Keratinocyte (primary cell): ENCODE results near the gene PSD2. TPM values are rescaled to one million over a fixed set of nuclear protein-coding genes. Genes with fewer than 3 reads are reported as not detected.
A peak's percentile ranks its signal among the peaks of the same experiment; 100 is the strongest.

Experiments
- DNase-seq: peaks from one replicate; pipeline ENCODE4 v3.0.0-alpha.2; 2011; ENCODE audit warnings: low read depth, missing footprints, low spot score
- FAIRE-seq: peaks from 2 replicates; lab custom pipeline; 2011; peaks lifted over from hg19 to GRCh38; lab: Jason Lieb, UNC
- H2AFZ ChIP-seq: 2 replicates; pipeline ENCODE4 v1.6.0; 2012; ENCODE audit warnings: low read length, control low read depth, inconsistent platforms; ENCODE audit not compliant: control insufficient read depth
- H3K27ac ChIP-seq: 2 replicates; pipeline ENCODE4 v1.5.1; 2011; ENCODE audit warnings: low read length; ENCODE audit not compliant: control insufficient read depth, insufficient read depth
- H3K27me3 ChIP-seq: 3 replicates; pipeline ENCODE4 v1.6.0; 2011; ENCODE audit warnings: low read length; ENCODE audit not compliant: control insufficient read depth, insufficient read depth; ENCODE audit errors: extremely low read depth
- H3K36me3 ChIP-seq, 2 experiments: 2 replicates in 1 of 2; 3 replicates in 1 of 2; pipeline ENCODE4 v1.5.1; 2011; ENCODE audit warnings: low read length in 2 of 2, mild to moderate bottlenecking in 1 of 2; ENCODE audit not compliant: control insufficient read depth in 2 of 2, insufficient read depth in 2 of 2; ENCODE audit errors: extremely low read depth in 1 of 2
- H3K4me1 ChIP-seq: 3 replicates; pipeline ENCODE4 v1.5.1; 2011; ENCODE audit warnings: low read length; ENCODE audit not compliant: control insufficient read depth, insufficient read depth; ENCODE audit errors: extremely low read depth
- H3K4me2 ChIP-seq: 3 replicates; pipeline ENCODE4 v1.6.0; 2011; ENCODE audit warnings: low read depth, low read length; ENCODE audit not compliant: control insufficient read depth, insufficient read depth; ENCODE audit errors: extremely low read depth
- H3K4me3 ChIP-seq, 3 experiments: fragments of 200-600 bp in 1 of 3; sonication (generic) in 1 of 3; 2 replicates in 2 of 3; 3 replicates in 1 of 3; pipeline ENCODE4 v1.5.1; 2011 to 2016; ENCODE audit warnings: low read length in 3 of 3, mild to moderate bottlenecking in 3 of 3, control low read depth in 2 of 3, inconsistent platforms in 1 of 3, low read depth in 1 of 3, mixed read lengths in 1 of 3, mixed run types in 1 of 3, moderate library complexity in 1 of 3; ENCODE audit not compliant: control insufficient read depth in 2 of 3, insufficient read depth in 2 of 3; ENCODE audit errors: extremely low read depth in 1 of 3
- H3K79me2 ChIP-seq: 2 replicates; pipeline ENCODE4 v1.6.0; 2012; ENCODE audit warnings: low read length; ENCODE audit not compliant: control insufficient read depth, insufficient read depth
- H3K9ac ChIP-seq: 3 replicates; pipeline ENCODE4 v1.6.0; 2011; ENCODE audit warnings: low read length; ENCODE audit not compliant: control insufficient read depth, insufficient read depth; ENCODE audit errors: extremely low read depth
- H3K9me1 ChIP-seq: 3 replicates; pipeline ENCODE4 v1.6.0; 2011; ENCODE audit warnings: low read length; ENCODE audit not compliant: control insufficient read depth, insufficient read depth; ENCODE audit errors: extremely low read depth
- H3K9me3 ChIP-seq: 2 replicates; pipeline ENCODE4 v1.5.1; 2012; ENCODE audit warnings: low read depth, low read length; ENCODE audit not compliant: control insufficient read depth
- H4K20me1 ChIP-seq: 3 replicates; pipeline ENCODE4 v1.6.0; 2011; ENCODE audit warnings: low read length; ENCODE audit not compliant: control insufficient read depth, insufficient read depth; ENCODE audit errors: extremely low read depth
- CTCF ChIP-seq, 3 experiments: IDR thresholded peaks in 1 of 3; conservative IDR thresholded peaks in 1 of 3; optimal IDR thresholded peaks in 1 of 3; 2 replicates in 2 of 3; 3 replicates in 1 of 3; pipeline versions ENCODE3 to v1.5.1; 2011; ENCODE audit warnings: low read length in 3 of 3, mild to moderate bottlenecking in 3 of 3, moderate library complexity in 2 of 3, control low read depth in 1 of 3, inconsistent platforms in 1 of 3; ENCODE audit not compliant: insufficient read depth in 2 of 3; ENCODE audit errors: extremely low read depth in 1 of 3
- EZH2 ChIP-seq: IDR thresholded peaks from one replicate; pipeline ENCODE4 v1.6.1; 2012; ENCODE audit warnings: inconsistent platforms, mild to moderate bottlenecking, low read length, moderate library complexity
- dilution Hi-C: fragments of 300-500 bp; cut with MboI; formaldehyde crosslinking; loops from one replicate; pipeline ENCODE4 v1.7.0; 2020; ENCODE audit warnings: low sequenced_read_pairs; ENCODE audit not compliant: extremely low pct_ligation_motif_present
- polyA plus RNA-seq, 5 experiments: library from polyadenylated mRNA; depleted of rRNA in 3 of 5; stranded (reverse) in 3 of 5; stranded (forward) in 1 of 5; unstranded in 1 of 5; fragments of >200 nt; gene quantifications; 1 replicate in 1 of 5; 2 replicates in 3 of 5; 3 replicates in 1 of 5; pipeline versions ENCODE4 v1.2.1 to v1.2.3, GENCODE V29; 2011 to 2012; ENCODE audit warnings: missing spikeins in 2 of 5, low read depth in 1 of 5, low replicate concordance in 1 of 5

PSD2 gene
- polyA plus RNA-seq, 1 donor (not counting 4 experiments of a cell fraction or from before 2014, with no cell fraction given): not detected

GRCh38 chr5:139763280-139763929, 32.2 kb upstream of the PSD2 start:
- DNase-seq (no peak), FAIRE-seq (no peak)
- H3K4me3 ChIP-seq: no peak overlapping the region
- H3K9me1 ChIP-seq: no peaks in the 10 kb centered on the region
- no peak overlapping the region for H3K4me2 ChIP-seq
- H3K27ac ChIP-seq: no peak overlapping the region
- H4K20me1 ChIP-seq: no peaks in the 10 kb centered on the region
- H3K9me3 ChIP-seq: no peaks in the 10 kb centered on the region
- H3K36me3 ChIP-seq: no peaks in the 10 kb centered on the region
- H2AFZ ChIP-seq: no peak overlapping the region
- no peaks in the 10 kb centered on the region for H3K79me2 ChIP-seq
- peaks cover 25% of the 10 kb centered on the region for H3K27me3 ChIP-seq
- no peaks in the 10 kb centered on the region for H3K4me1 ChIP-seq
- H3K9ac ChIP-seq: no peak overlapping the region
- dilution Hi-C loops: no loop called here
- TF ChIP-seq CTCF (optimal IDR thresholded peaks at IDR 0.05 in 1 of 3, IDR thresholded peaks at IDR 0.05 in 1 of 3, conservative IDR thresholded peaks at IDR 0.05 in 1 of 3; ENCODE audit: extremely low read depth in 1 of 3, insufficient read depth in 2 of 3, low read length in 3 of 3) (no peak), EZH2 (no peak)

- H3K36me3 ChIP-seq: no peaks in the 10 kb centered on the region
- DNase-seq (no peak), FAIRE-seq (no peak)
- H3K4me3 ChIP-seq: no peak overlapping the region
- TF ChIP-seq CTCF (optimal IDR thresholded peaks at IDR 0.05 in 1 of 3, IDR thresholded peaks at IDR 0.05 in 1 of 3, conservative IDR thresholded peaks at IDR 0.05 in 1 of 3; ENCODE audit: extremely low read depth in 1 of 3, insufficient read depth in 2 of 3, low read length in 3 of 3) (no peak), EZH2 (peak; percentile 71)
- peaks cover 21% of the 10 kb centered on the region for H3K27me3 ChIP-seq
- no peak overlapping the region for H3K9ac ChIP-seq
- no peaks in the 10 kb centered on the region for H4K20me1 ChIP-seq
- dilution Hi-C loops: no loop called here
- H3K27ac ChIP-seq: no peak overlapping the region
- no peaks in the 10 kb centered on the region for H3K79me2 ChIP-seq
- no peak overlapping the region for H2AFZ ChIP-seq
- H3K4me2 ChIP-seq: no peak overlapping the region
- H3K9me3 ChIP-seq: no peaks in the 10 kb centered on the region
- no peaks in the 10 kb centered on the region for H3K4me1 ChIP-seq
- H3K9me1 ChIP-seq: no peaks in the 10 kb centered on the region
Observed at GRCh38 chr5:139763930-139764791, 31.4 kb upstream of the PSD2 start.
